Epithelial cell of prostate (primary cell): ENCODE data around the gene WFDC5.

Experiments used
- DNase-seq: peaks from one replicate; pipeline ENCODE4 v3.0.0-alpha.2; 2011; ENCODE audit warnings: low read depth, low spot score
- H3K27ac ChIP-seq: fragments of 450-650 bp; 2 replicates; pipeline ENCODE4 v1.5.1; 2017; ENCODE audit warnings: mild to moderate bottlenecking

The WFDC5 gene

DNA sequence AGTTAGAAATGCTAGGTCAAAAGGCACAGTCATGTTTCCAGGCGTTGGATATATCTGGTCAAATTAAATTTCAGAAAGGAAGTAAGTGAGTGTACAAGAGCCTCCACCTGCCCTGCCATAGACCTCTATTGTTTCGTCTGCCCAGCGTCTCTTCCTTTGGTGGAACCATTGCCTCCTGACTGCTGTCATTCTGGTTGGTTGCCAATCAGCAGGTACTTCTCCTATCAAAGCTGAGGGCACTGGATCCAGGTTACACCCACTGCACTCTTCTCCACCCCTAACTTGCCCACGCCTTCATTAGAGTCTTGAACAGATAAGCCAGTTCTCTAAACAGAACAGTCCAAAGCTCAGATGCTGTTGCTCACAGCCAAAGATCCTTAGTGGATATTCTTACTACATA, 2.6 kb upstream of the WFDC5 start:
- no peak overlapping the region for H3K27ac ChIP-seq
- no peak for DNase-seq

- H3K27ac ChIP-seq, result no peak overlapping the region
- no peak for DNase-seq
Observed at GRCh38 chr20:45115829-45116228, 855 bp upstream of the WFDC5 start.

DNA sequence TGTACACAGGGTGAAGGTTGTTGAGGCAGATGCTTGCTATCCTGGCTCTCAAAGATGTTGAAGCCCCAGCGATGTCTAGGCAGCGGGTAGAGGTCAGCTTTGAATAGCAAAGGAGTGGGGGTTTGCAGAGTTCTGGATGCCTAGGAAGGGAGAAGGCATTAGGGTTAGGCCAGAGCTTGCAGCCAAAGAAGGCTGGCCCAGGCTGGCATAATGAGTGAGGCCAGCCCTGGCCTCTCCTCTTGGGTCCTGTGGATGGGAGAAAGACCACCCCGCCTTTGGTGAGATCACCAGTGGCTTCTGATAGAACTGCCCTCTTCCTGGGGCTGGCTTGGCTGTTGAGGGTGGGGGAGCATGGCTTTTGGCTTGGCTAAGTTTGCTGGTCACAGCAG, 406 bp upstream of the WFDC5 start:
- no peak for DNase-seq
- H3K27ac ChIP-seq, result peak overlapping the region; percentile 32

DNA sequence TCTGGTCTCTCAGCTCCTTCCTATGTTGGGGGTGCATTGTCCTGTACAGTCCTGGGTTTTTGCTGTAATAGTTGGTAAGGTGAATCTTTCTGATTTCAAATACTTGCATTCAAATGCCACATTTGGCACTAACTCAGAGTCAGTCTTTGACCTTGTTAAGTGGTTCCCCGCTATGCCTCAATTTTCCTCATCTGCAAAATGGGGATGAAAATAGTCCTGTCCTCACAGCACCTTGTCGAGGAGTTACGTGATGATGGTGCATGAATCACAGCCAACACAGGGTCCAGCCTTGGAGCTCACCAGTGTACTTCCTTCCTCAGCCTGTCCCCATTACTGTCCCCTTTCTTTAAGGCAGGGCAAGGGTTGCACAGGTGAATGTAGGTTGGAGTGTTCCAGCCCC, 1.1 kb downstream of the WFDC5 start:
- no peak for DNase-seq

DNA sequence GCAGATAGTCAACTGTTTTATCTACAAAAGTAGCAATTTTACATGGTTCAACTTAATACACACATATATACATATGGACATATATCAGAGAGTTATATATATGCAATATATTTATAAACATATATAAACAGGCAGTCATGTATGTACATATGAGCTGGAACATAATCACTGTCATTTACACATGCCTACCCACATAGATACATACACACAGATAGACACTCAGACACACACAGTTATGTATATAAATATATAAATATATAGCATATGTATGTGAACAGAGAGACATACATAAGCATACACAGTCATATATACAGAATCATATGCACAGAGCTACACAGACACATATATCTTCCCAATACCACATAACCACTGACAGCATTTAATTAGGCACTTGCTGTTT, 2.2 kb downstream of the WFDC5 start:
- DNase-seq, result no peak
- no peak overlapping the region for H3K27ac ChIP-seq

More for the DNA sequence above, 1.1 kb downstream of the WFDC5 start:
- H3K27ac ChIP-seq, result no peak overlapping the region

GRCh38 chr20:45111799-45112471, 3.0 kb downstream of the WFDC5 start:
- no peak for DNase-seq
- H3K27ac ChIP-seq, result no peak overlapping the region

- no peak for DNase-seq
- no peak overlapping the region for H3K27ac ChIP-seq
Observed at GRCh38 chr20:45111285-45111684, 3.7 kb downstream of the WFDC5 start.

DNA sequence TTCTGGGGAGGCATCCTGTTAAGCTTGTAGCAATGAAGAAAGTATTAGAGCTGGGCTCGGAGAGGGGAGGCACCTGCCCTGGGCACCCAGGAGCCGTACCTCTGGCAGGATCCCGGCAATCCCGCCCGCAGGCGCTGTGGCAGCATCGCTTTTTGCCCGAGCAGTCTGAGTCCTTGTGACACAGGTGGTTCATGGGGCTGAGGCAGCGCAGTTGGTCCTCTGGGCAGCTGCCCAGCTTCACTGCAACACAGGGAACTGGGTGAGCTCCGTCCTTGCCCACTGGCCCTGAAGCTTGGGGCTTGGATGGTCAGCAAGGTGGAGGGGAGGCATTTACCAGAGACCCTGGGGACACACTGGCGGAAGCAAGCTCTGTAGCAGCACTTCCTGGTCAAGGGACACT, 4.7 kb downstream of the WFDC5 start:
- no peak for DNase-seq
- H3K27ac ChIP-seq, result no peak overlapping the region

DNA sequence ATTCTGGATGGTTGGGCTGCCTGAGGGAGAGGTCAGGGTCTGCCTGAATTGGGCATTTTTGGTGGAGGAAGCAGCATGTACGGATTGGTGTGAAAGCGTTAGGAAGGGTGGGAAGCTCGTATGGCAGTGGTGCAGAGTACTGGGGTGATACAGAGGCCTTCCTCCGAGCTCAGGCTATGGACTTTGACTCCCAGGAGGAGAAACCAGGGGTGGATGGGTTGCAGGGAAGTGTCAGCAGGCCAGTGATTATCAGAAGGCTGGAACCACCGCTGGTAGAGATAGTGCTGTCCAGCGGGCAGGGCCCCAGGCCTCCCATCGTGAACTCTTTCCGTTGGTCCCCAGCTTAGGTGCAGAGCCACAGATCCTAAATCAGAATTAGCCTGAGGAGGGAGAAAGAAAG, 5.3 kb downstream of the WFDC5 start:
- DNase-seq, result no peak
- H3K27ac ChIP-seq, result no peak overlapping the region

- DNase-seq, result no peak
- H3K27ac ChIP-seq, result peak overlapping the region; percentile 45
Observed at GRCh38 chr20:45105317-45105716, 9.7 kb downstream of the WFDC5 start.

GRCh38 chr20:45104786-45105185, 10.2 kb downstream of the WFDC5 start:
- H3K27ac ChIP-seq, result peak overlapping the region; percentile 45
- peak; percentile 75 for DNase-seq

DNA sequence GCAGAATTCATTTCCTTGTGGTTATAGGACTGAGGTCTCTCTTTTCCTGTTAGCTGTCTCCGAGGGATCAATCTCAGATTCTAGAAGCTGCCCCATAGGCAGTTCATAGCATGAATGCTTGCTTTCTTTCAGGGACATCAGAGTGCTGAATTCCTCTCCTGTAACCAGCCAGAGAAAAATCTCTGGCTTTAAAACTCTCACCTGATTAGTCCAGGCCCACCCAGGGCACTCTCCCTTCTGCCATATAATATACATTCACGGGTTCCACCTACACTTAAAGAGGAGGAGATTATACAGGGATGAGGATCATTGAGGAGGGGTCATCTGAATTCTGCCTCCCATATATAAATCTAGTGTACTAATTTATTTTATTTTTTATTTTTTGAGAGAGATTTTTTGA, 11.9 kb downstream of the WFDC5 start:
- H3K27ac ChIP-seq, result no peak overlapping the region
- DNase-seq, result no peak

DNA sequence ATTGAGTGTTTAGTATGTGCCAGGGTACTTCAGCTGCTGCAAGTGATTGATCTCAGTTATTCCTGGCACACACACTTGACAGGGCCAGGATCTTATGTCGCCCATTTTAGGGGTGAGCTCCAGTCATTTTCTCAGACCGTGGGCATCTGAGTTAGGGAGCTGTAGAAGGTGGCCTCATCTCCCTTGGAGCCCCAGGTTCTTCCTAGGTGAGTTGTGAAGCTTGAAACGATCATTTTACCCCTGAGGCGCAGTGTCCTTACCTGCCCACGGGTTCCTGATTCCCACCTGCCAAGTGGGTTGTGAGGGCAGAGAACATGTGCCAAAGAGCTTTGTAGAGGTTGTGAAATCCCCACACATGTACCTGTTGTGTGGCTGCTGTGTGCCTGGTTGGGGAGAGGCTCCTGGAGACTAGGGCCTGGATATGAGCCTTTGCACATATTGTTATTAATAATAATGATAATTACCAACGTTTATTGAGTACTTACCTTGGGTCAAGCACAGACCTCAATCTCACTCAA, 13.6 kb downstream of the WFDC5 start:
- DNase-seq, result no peak
- H3K27ac ChIP-seq, result no peak overlapping the region

GRCh38 chr20:45100563-45101245, 14.3 kb downstream of the WFDC5 start, which contains the start of gene KCNS1:
Gene KCNS1 (minus strand): TSS chr20:45101127. CDS start chr20:45099236, 1,891 bp downstream.
- no peak for DNase-seq

GRCh38 chr20:45098103-45098773, 16.7 kb downstream of the WFDC5 start:
- DNase-seq, result no peak
- no peak overlapping the region for H3K27ac ChIP-seq

More at GRCh38 chr20:45100563-45101245, 14.3 kb downstream of the WFDC5 start, which contains the start of gene KCNS1:
- H3K27ac ChIP-seq, result no peak within 1 kb of the TSS

- DNase-seq, result no peak
- no peak overlapping the region for H3K27ac ChIP-seq
Observed at GRCh38 chr20:45097485-45098102, 17.4 kb downstream of the WFDC5 start.

- H3K27ac ChIP-seq, result no peak overlapping the region
- no peak for DNase-seq
Observed at GRCh38 chr20:45096781-45097180, 18.2 kb downstream of the WFDC5 start.

GRCh38 chr20:45095805-45096238, 19.2 kb downstream of the WFDC5 start:
- no peak overlapping the region for H3K27ac ChIP-seq
- DNase-seq, result no peak

GRCh38 chr20:45094864-45095574, 20.0 kb downstream of the WFDC5 start:
- DNase-seq, result no peak
- no peak overlapping the region for H3K27ac ChIP-seq

GRCh38 chr20:45094201-45094600, 20.8 kb downstream of the WFDC5 start:
- DNase-seq, result no peak
- H3K27ac ChIP-seq, result no peak overlapping the region
